Measurements from ENCODE around the gene SHISAL1.

The SHISAL1 gene

GRCh38 chr22:44210722-44211121, 102.0 kb downstream of the SHISAL1 start:
- no peak for DNase-seq (ENCODE audit: low read depth in 2 of 2)

- DNase-seq (ENCODE audit: low read depth in 2 of 2), result no peak
Observed at GRCh38 chr22:44209343-44209742, 103.4 kb downstream of the SHISAL1 start.

GRCh38 chr22:44207981-44208317, 104.8 kb downstream of the SHISAL1 start:
- no peak for DNase-seq (ENCODE audit: low read depth in 2 of 2)

- DNase-seq (ENCODE audit: low read depth in 2 of 2), result no peak
Observed at GRCh38 chr22:44207173-44207980, 105.4 kb downstream of the SHISAL1 start.

GRCh38 chr22:44206696-44207095, 106.1 kb downstream of the SHISAL1 start:
- DNase-seq (ENCODE audit: low read depth in 2 of 2), result no peak

- no peak for DNase-seq (ENCODE audit: low read depth in 2 of 2)
Observed at GRCh38 chr22:44206330-44206645, 106.5 kb downstream of the SHISAL1 start.

GRCh38 chr22:44205516-44206329, 107.0 kb downstream of the SHISAL1 start:
- DNase-seq (ENCODE audit: low read depth in 2 of 2), result no peak

GRCh38 chr22:44204739-44205515, 107.8 kb downstream of the SHISAL1 start:
- no peak for DNase-seq (ENCODE audit: low read depth in 2 of 2)

GRCh38 chr22:44203203-44203602, 109.5 kb downstream of the SHISAL1 start:
- DNase-seq (ENCODE audit: low read depth in 2 of 2), result no peak

- DNase-seq (ENCODE audit: low read depth in 2 of 2), result no peak
Observed at GRCh38 chr22:44202261-44202789, 110.4 kb downstream of the SHISAL1 start.

GRCh38 chr22:44201665-44202064, 111.1 kb downstream of the SHISAL1 start:
- no peak for DNase-seq (ENCODE audit: low read depth in 2 of 2)

GRCh38 chr22:44200855-44201550, 111.7 kb downstream of the SHISAL1 start:
- no peak for DNase-seq (ENCODE audit: low read depth in 2 of 2)

- DNase-seq (ENCODE audit: low read depth in 2 of 2), result no peak
Observed at GRCh38 chr22:44200451-44200850, 112.3 kb downstream of the SHISAL1 start.

- DNase-seq (ENCODE audit: low read depth in 2 of 2), result no peak
Observed at GRCh38 chr22:44199866-44200265, 112.9 kb downstream of the SHISAL1 start.

GRCh38 chr22:44199164-44199563, 113.6 kb downstream of the SHISAL1 start:
- no peak for DNase-seq (ENCODE audit: low read depth in 2 of 2)

GRCh38 chr22:44197271-44197670, 115.5 kb downstream of the SHISAL1 start:
- DNase-seq (ENCODE audit: low read depth in 2 of 2), result no peak

- no peak for DNase-seq (ENCODE audit: low read depth in 2 of 2)
Observed at GRCh38 chr22:44196731-44197131, 116.0 kb downstream of the SHISAL1 start.

- DNase-seq (ENCODE audit: low read depth in 2 of 2), result no peak
Observed at GRCh38 chr22:44196241-44196640, 116.5 kb downstream of the SHISAL1 start.

- no peak for DNase-seq (ENCODE audit: low read depth in 2 of 2)
Observed at GRCh38 chr22:44195189-44195871, 117.4 kb downstream of the SHISAL1 start.

GRCh38 chr22:44194569-44194968, 118.2 kb downstream of the SHISAL1 start:
- no peak for DNase-seq (ENCODE audit: low read depth in 2 of 2)

Data from activated CD4-positive, alpha-beta T cell treated with anti-CD3 and anti-CD28 coated beads for 24 hours (primary cell).